Lung (tissue), 12 donors: ENCODE measurements around the gene ATP6V1E1. TPM values are rescaled to one million over a fixed set of nuclear protein-coding genes. Genes with fewer than 3 reads are reported as not detected.
"Not testable (repeated sequence)": the region's sequence is repeated elsewhere in the genome, so short reads cannot be mapped to it uniquely, and the experiment has no call there.

Experiments
- ATAC-seq: fragments of 200-7000 bp; cut with Tn5 transposase; one replicate; pipeline ENCODE4 v1.9.1; 2020; ENCODE audit warnings: moderate number of reproducible peaks; ENCODE audit not compliant: insufficient read depth, low FRiP score
- DNase-seq, 3 donors: peaks; one replicate each; pipeline ENCODE4 v3.0.0-alpha.2; 2013 to 2017
- H3K27ac ChIP-seq, 2 donors: one replicate each; pipeline ENCODE4 v1.5.1; 2013; ENCODE audit warnings: mild to moderate bottlenecking in 2 of 2, moderate library complexity in 2 of 2, control low read depth in 1 of 2, inconsistent platforms in 1 of 2, low read depth in 1 of 2, low read length in 1 of 2
- H3K27me3 ChIP-seq, 3 donors: one replicate each; pipeline ENCODE4 v1.5.1; 2013; ENCODE audit warnings: low read length in 2 of 3; ENCODE audit not compliant: control insufficient read depth in 3 of 3, insufficient read depth in 3 of 3
- H3K36me3 ChIP-seq, 4 donors: one replicate each; pipeline ENCODE4 v1.5.1; 2013; ENCODE audit warnings: low read length in 4 of 4, mild to moderate bottlenecking in 1 of 4, moderate library complexity in 1 of 4; ENCODE audit not compliant: control insufficient read depth in 4 of 4, insufficient read depth in 4 of 4
- H3K4me1 ChIP-seq, 5 donors: one replicate each; pipeline ENCODE4 v1.5.1; 2013; ENCODE audit warnings: low read length in 5 of 5, mild to moderate bottlenecking in 2 of 5, moderate library complexity in 1 of 5; ENCODE audit not compliant: control insufficient read depth in 5 of 5, insufficient read depth in 5 of 5
- H3K4me3 ChIP-seq: one replicate; pipeline ENCODE4 v1.5.1; 2013; ENCODE audit warnings: mild to moderate bottlenecking, control low read depth, moderate library complexity
- H3K9ac ChIP-seq, 2 donors: one replicate each; pipeline ENCODE4 v1.5.1; 2013; ENCODE audit warnings: low read length in 2 of 2, control low read depth in 1 of 2; ENCODE audit not compliant: insufficient read depth in 1 of 2
- H3K9me3 ChIP-seq, 4 donors: one replicate each; pipeline ENCODE4 v1.5.1; 2013; ENCODE audit warnings: low read length in 3 of 4, mild to moderate bottlenecking in 1 of 4, moderate library complexity in 1 of 4; ENCODE audit not compliant: control insufficient read depth in 4 of 4, insufficient read depth in 3 of 4
- WGBS, 2 donors: extraction: QIAGEN DNeasy Blood & Tissue Kit; methylation state at CpG; one replicate each; pipeline ENCODE4 v1.1.7; 2013; 5-methylcytosine and 5-hydroxymethylcytosine counted together
- polyA plus RNA-seq, 2 donors: library from polyadenylated mRNA; stranded (reverse); fragments of 200-250 nt; gene quantifications; one replicate each; pipeline ENCODE4 v1.2.1, GENCODE V29; 2013
- total RNA-seq, 2 donors: library from RNA; depleted of rRNA in 1 of 2; stranded (reverse); fragments of >200 nt in 1 of 2; gene quantifications; one replicate each; pipeline ENCODE4 v1.2.1, GENCODE V29; 2014 to 2021
- TF ChIP-seq, protein P1 (sequence below): IDR thresholded peaks from 2 replicates; pipeline ENCODE4 v1.5.1; 2012; ENCODE audit warnings: mild to moderate bottlenecking; ENCODE audit errors: control extremely low read depth, extremely low read depth
- donor health status: control.
- donor health status: control.
- donor health status: Bipolar disorder and iron deficiency.
- donor health status: healthy.
- donor health status: DM: yes; HTN: yes; CAD: no.

ATP6V1E1 gene
- total and polyA plus RNA-seq, 4 donors = 109 to 199 (median 124) TPM

GRCh38 chr22:17648569-17648968, 20.0 kb upstream of the ATP6V1E1 start:
- WGBS, 2 donors = 43 to 66% methylated on average over 1 of the region's 1 CpG
- ATAC-seq = no peak
- H3K9me3 ChIP-seq = no peaks in the 10 kb centered on the region
- H3K27me3 ChIP-seq = no peaks in the 10 kb centered on the region
- TF ChIP-seq, protein P1, sequence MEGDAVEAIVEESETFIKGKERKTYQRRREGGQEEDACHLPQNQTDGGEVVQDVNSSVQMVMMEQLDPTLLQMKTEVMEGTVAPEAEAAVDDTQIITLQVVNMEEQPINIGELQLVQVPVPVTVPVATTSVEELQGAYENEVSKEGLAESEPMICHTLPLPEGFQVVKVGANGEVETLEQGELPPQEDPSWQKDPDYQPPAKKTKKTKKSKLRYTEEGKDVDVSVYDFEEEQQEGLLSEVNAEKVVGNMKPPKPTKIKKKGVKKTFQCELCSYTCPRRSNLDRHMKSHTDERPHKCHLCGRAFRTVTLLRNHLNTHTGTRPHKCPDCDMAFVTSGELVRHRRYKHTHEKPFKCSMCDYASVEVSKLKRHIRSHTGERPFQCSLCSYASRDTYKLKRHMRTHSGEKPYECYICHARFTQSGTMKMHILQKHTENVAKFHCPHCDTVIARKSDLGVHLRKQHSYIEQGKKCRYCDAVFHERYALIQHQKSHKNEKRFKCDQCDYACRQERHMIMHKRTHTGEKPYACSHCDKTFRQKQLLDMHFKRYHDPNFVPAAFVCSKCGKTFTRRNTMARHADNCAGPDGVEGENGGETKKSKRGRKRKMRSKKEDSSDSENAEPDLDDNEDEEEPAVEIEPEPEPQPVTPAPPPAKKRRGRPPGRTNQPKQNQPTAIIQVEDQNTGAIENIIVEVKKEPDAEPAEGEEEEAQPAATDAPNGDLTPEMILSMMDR = no peak
- no peak for DNase-seq
- H3K27ac ChIP-seq = no peak overlapping the region
- H3K36me3 ChIP-seq = no peaks in the 10 kb centered on the region
- H3K4me3 ChIP-seq = no peak overlapping the region
- H3K4me1 ChIP-seq = no peaks in the 10 kb centered on the region
- no peak overlapping the region for H3K9ac ChIP-seq

GRCh38 chr22:17647991-17648390, 19.4 kb upstream of the ATP6V1E1 start:
- DNase-seq (no peak), ATAC-seq (no peak)
- 54 to 76% methylated on average over 5 of the region's 5 CpGs for WGBS, 2 donors
- Histone ChIP-seq H3K9me3 (no peaks in the 10 kb centered on the region), H3K36me3 (no peaks in the 10 kb centered on the region), H3K4me1 (no peaks in the 10 kb centered on the region), H3K27me3 (no peaks in the 10 kb centered on the region), H3K9ac (no peak overlapping the region), H3K27ac (no peak overlapping the region), H3K4me3 (no peak overlapping the region)
- TF ChIP-seq, protein P1 = no peak

- Histone ChIP-seq H3K4me1 (no peaks in the 10 kb centered on the region), H3K27ac (no peak overlapping the region)
- ATAC-seq = no peak
Measured at GRCh38 chr22:17647452-17647851, 18.9 kb upstream of the ATP6V1E1 start.

DNA sequence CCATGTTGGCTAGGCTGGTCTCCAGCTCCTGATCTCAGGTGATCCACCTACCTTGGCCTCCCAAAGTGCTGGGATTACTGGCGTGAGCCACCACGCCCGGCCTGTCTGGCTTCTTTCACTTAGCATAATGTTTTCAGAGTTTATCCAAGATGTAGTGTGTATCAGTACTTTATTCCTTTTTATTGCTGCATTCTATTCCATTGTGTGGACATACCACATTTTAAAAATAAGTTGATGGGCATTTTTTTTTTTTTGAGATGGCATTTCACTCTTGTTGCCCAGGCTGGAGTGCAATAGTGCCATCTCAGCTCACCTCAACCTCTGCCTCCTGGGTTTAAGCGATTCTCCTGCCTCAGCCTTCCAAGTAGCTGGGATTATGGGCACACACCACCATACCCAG, 13.8 kb upstream of the ATP6V1E1 start:
- not testable (repeated sequence) for H3K9ac ChIP-seq, ATAC-seq, H3K9me3 ChIP-seq, H3K27me3 ChIP-seq, H3K27ac ChIP-seq, H3K4me3 ChIP-seq, DNase-seq, H3K36me3 ChIP-seq
- WGBS, 2 donors = 88% methylated on average over 4 of the region's 4 CpGs
- peaks cover 4 to 16% (median 8%) of the 10 kb centered on the region in 5 donors for H3K4me1 ChIP-seq

More at GRCh38 chr22:17647452-17647851, 18.9 kb upstream of the ATP6V1E1 start:
- H3K9ac ChIP-seq = no peak overlapping the region
- no peaks in the 10 kb centered on the region for H3K36me3 ChIP-seq
- H3K9me3 ChIP-seq = no peaks in the 10 kb centered on the region
- TF ChIP-seq, protein P1 = no peak
- no peak overlapping the region for H3K4me3 ChIP-seq
- H3K27me3 ChIP-seq = no peaks in the 10 kb centered on the region
- WGBS, 2 donors = 75 to 89% methylated on average over 5 of the region's 5 CpGs
- no peak for DNase-seq
